ENCODE measurements around the gene OLAH. TPM values are rescaled to one million over a fixed set of nuclear protein-coding genes. Genes with fewer than 3 reads are reported as not detected.

Gene OLAH
- total RNA-seq, 1 donor from 2014 or later = not detected

- Mint-ChIP-seq H3K9me3 (ENCODE audit: unreplicated experiment) (peaks cover 19% of the 10 kb centered on the region), H3K4me1 (ENCODE audit: low read depth, unreplicated experiment) (no peaks in the 10 kb centered on the region), H3K27ac (ENCODE audit: unreplicated experiment) (no peak overlapping the region), H3K4me3 (ENCODE audit: unreplicated experiment) (no peak overlapping the region), H3K27me3 (ENCODE audit: low read depth, unreplicated experiment) (no peaks in the 10 kb centered on the region), H3K36me3 (ENCODE audit: low read depth, unreplicated experiment) (peaks cover 8% of the 10 kb centered on the region)
- no peak overlapping the region for H2AFZ ChIP-seq (ENCODE audit: low read depth, low read length)
- no peak overlapping the region for H3K4me2 ChIP-seq (ENCODE audit: low read length)
- no peaks in the 10 kb centered on the region for H3K79me2 ChIP-seq (ENCODE audit: insufficient read depth, low read length)
- DNase-seq (ENCODE audit: low read depth) (no peak), FAIRE-seq (no peak)
- TF ChIP-seq EZH2 (IDR thresholded peaks at IDR 0.05; ENCODE audit: insufficient read depth, low read length) (no peak), CTCF (IDR thresholded peaks at IDR 0.05; ENCODE audit: insufficient read depth, low read depth, low read length) (no peak)
- H3K27ac ChIP-seq (ENCODE audit: low read depth, low read length) = no peak overlapping the region
- H3K4me3 ChIP-seq (ENCODE audit: insufficient read depth, low read depth, low read length) = no peak overlapping the region
- no peak overlapping the region for H3K9ac ChIP-seq (ENCODE audit: low read length)
- no peaks in the 10 kb centered on the region for H3K36me3 ChIP-seq (ENCODE audit: insufficient read depth, low read length)
- H3K9me3 ChIP-seq (ENCODE audit: insufficient read depth, low read depth, low read length) = peaks cover 4% of the 10 kb centered on the region
- no peaks in the 10 kb centered on the region for H4K20me1 ChIP-seq (ENCODE audit: insufficient read depth, low read length)
- H3K4me1 ChIP-seq (ENCODE audit: insufficient read depth, low read length) = no peaks in the 10 kb centered on the region
- no peaks in the 10 kb centered on the region for H3K27me3 ChIP-seq (ENCODE audit: insufficient read depth, low read length)
Observed at GRCh38 chr10:15069230-15069629, 25.5 kb downstream of the OLAH start.

GRCh38 chr10:15072358-15072757 is 28.6 kb downstream of the OLAH start:
- Mint-ChIP-seq H3K27me3 (ENCODE audit: low read depth, unreplicated experiment) (no peaks in the 10 kb centered on the region), H3K36me3 (ENCODE audit: low read depth, unreplicated experiment) (peaks cover 8% of the 10 kb centered on the region), H3K4me1 (ENCODE audit: low read depth, unreplicated experiment) (no peaks in the 10 kb centered on the region), H3K9me3 (ENCODE audit: unreplicated experiment) (peaks cover 13% of the 10 kb centered on the region), H3K27ac (ENCODE audit: unreplicated experiment) (no peak overlapping the region), H3K4me3 (ENCODE audit: unreplicated experiment) (no peak overlapping the region)
- no peaks in the 10 kb centered on the region for H3K36me3 ChIP-seq (ENCODE audit: insufficient read depth, low read length)
- H3K4me1 ChIP-seq (ENCODE audit: insufficient read depth, low read length) = no peaks in the 10 kb centered on the region
- FAIRE-seq (no peak), DNase-seq (ENCODE audit: low read depth) (no peak)
- no peak overlapping the region for H3K9ac ChIP-seq (ENCODE audit: low read length)
- no peak overlapping the region for H3K27ac ChIP-seq (ENCODE audit: low read depth, low read length)
- TF ChIP-seq CTCF (IDR thresholded peaks at IDR 0.05; ENCODE audit: insufficient read depth, low read depth, low read length) (no peak), EZH2 (IDR thresholded peaks at IDR 0.05; ENCODE audit: insufficient read depth, low read length) (no peak)
- H3K27me3 ChIP-seq (ENCODE audit: insufficient read depth, low read length) = no peaks in the 10 kb centered on the region
- no peaks in the 10 kb centered on the region for H4K20me1 ChIP-seq (ENCODE audit: insufficient read depth, low read length)
- H2AFZ ChIP-seq (ENCODE audit: low read depth, low read length) = no peak overlapping the region
- H3K9me3 ChIP-seq (ENCODE audit: insufficient read depth, low read depth, low read length) = peaks cover 4% of the 10 kb centered on the region
- H3K4me2 ChIP-seq (ENCODE audit: low read length) = no peak overlapping the region
- H3K79me2 ChIP-seq (ENCODE audit: insufficient read depth, low read length) = no peaks in the 10 kb centered on the region
- H3K4me3 ChIP-seq (ENCODE audit: insufficient read depth, low read depth, low read length) = no peak overlapping the region

GRCh38 chr10:15075421-15075820 is 31.7 kb downstream of the OLAH start:
- Histone ChIP-seq H4K20me1 (ENCODE audit: insufficient read depth, low read length) (no peaks in the 10 kb centered on the region), H3K79me2 (ENCODE audit: insufficient read depth, low read length) (no peaks in the 10 kb centered on the region), H3K9me3 (ENCODE audit: insufficient read depth, low read depth, low read length) (peaks cover 4% of the 10 kb centered on the region), H3K4me1 (ENCODE audit: insufficient read depth, low read length) (no peaks in the 10 kb centered on the region), H3K4me3 (ENCODE audit: insufficient read depth, low read depth, low read length) (no peak overlapping the region), H2AFZ (ENCODE audit: low read depth, low read length) (no peak overlapping the region), H3K9ac (ENCODE audit: low read length) (no peak overlapping the region), H3K27ac (ENCODE audit: low read depth, low read length) (no peak overlapping the region), H3K4me2 (ENCODE audit: low read length) (no peak overlapping the region), H3K36me3 (ENCODE audit: insufficient read depth, low read length) (no peaks in the 10 kb centered on the region), H3K27me3 (ENCODE audit: insufficient read depth, low read length) (no peaks in the 10 kb centered on the region)
- H3K27ac Mint-ChIP-seq (ENCODE audit: unreplicated experiment) = no peak overlapping the region
- H3K4me1 Mint-ChIP-seq (ENCODE audit: low read depth, unreplicated experiment) = no peaks in the 10 kb centered on the region
- H3K36me3 Mint-ChIP-seq (ENCODE audit: low read depth, unreplicated experiment) = peaks cover 8% of the 10 kb centered on the region
- no peaks in the 10 kb centered on the region for H3K27me3 Mint-ChIP-seq (ENCODE audit: low read depth, unreplicated experiment)
- TF ChIP-seq EZH2 (IDR thresholded peaks at IDR 0.05; ENCODE audit: insufficient read depth, low read length) (no peak), CTCF (IDR thresholded peaks at IDR 0.05; ENCODE audit: insufficient read depth, low read depth, low read length) (no peak)
- no peak for DNase-seq (ENCODE audit: low read depth)
- peaks cover 10% of the 10 kb centered on the region for H3K9me3 Mint-ChIP-seq (ENCODE audit: unreplicated experiment)
- no peak for FAIRE-seq
- no peak overlapping the region for H3K4me3 Mint-ChIP-seq (ENCODE audit: unreplicated experiment)
